ENCODE data around the gene DLGAP3.

The DLGAP3 gene

GRCh38 chr1:34907487-34908090 lies 21.9 kb downstream of the DLGAP3 start:
- H3K4me3 ChIP-seq (ENCODE audit: low read depth, low read length): no peak overlapping the region
- DNase-seq (ENCODE audit: low read depth): no peak

- no peak overlapping the region for H3K4me3 ChIP-seq (ENCODE audit: low read depth, low read length)
- DNase-seq (ENCODE audit: low read depth): no peak
Measured at GRCh38 chr1:34906756-34907155, 22.7 kb downstream of the DLGAP3 start.

GRCh38 chr1:34906222-34906621 lies 23.2 kb downstream of the DLGAP3 start:
- DNase-seq (ENCODE audit: low read depth): no peak
- H3K4me3 ChIP-seq (ENCODE audit: low read depth, low read length): no peak overlapping the region

- no peak for DNase-seq (ENCODE audit: low read depth)
- no peak overlapping the region for H3K4me3 ChIP-seq (ENCODE audit: low read depth, low read length)
Measured at GRCh38 chr1:34905098-34905459, 24.4 kb downstream of the DLGAP3 start.

- H3K4me3 ChIP-seq (ENCODE audit: low read depth, low read length): no peak overlapping the region
- no peak for DNase-seq (ENCODE audit: low read depth)
Measured at GRCh38 chr1:34904236-34905097, 25.0 kb downstream of the DLGAP3 start.

- no peak for DNase-seq (ENCODE audit: low read depth)
- no peak overlapping the region for H3K4me3 ChIP-seq (ENCODE audit: low read depth, low read length)
Measured at GRCh38 chr1:34901919-34902318, 27.5 kb downstream of the DLGAP3 start.

GRCh38 chr1:34900775-34901502 lies 28.5 kb downstream of the DLGAP3 start:
- no peak for DNase-seq (ENCODE audit: low read depth)
- no peak overlapping the region for H3K4me3 ChIP-seq (ENCODE audit: low read depth, low read length)

GRCh38 chr1:34899906-34900305 lies 29.5 kb downstream of the DLGAP3 start:
- no peak for DNase-seq (ENCODE audit: low read depth)
- no peak overlapping the region for H3K4me3 ChIP-seq (ENCODE audit: low read depth, low read length)

GRCh38 chr1:34899471-34899870 lies 30.0 kb downstream of the DLGAP3 start:
- no peak overlapping the region for H3K4me3 ChIP-seq (ENCODE audit: low read depth, low read length)
- no peak for DNase-seq (ENCODE audit: low read depth)

- DNase-seq (ENCODE audit: low read depth): no peak
- no peak overlapping the region for H3K4me3 ChIP-seq (ENCODE audit: low read depth, low read length)
Measured at GRCh38 chr1:34898330-34898761, 31.1 kb downstream of the DLGAP3 start.

- no peak for DNase-seq (ENCODE audit: low read depth)
Measured at GRCh38 chr1:34896612-34897011, 32.8 kb downstream of the DLGAP3 start.

GRCh38 chr1:34889705-34890104 lies 39.7 kb downstream of the DLGAP3 start:
- H3K4me3 ChIP-seq (ENCODE audit: low read depth, low read length): no peak overlapping the region
- no peak for DNase-seq (ENCODE audit: low read depth)

More at GRCh38 chr1:34896612-34897011, 32.8 kb downstream of the DLGAP3 start:
- no peak overlapping the region for H3K4me3 ChIP-seq (ENCODE audit: low read depth, low read length)

GRCh38 chr1:34887593-34887992 lies 41.9 kb downstream of the DLGAP3 start:
- H3K4me3 ChIP-seq (ENCODE audit: low read depth, low read length): no peak overlapping the region
- no peak for DNase-seq (ENCODE audit: low read depth)

- no peak for DNase-seq (ENCODE audit: low read depth)
- peak overlapping the region; percentile 39 for H3K4me3 ChIP-seq (ENCODE audit: low read depth, low read length)
Measured at GRCh38 chr1:34885405-34886247, 43.8 kb downstream of the DLGAP3 start.

GRCh38 chr1:34884961-34885360 lies 44.5 kb downstream of the DLGAP3 start:
- no peak for DNase-seq (ENCODE audit: low read depth)
- H3K4me3 ChIP-seq (ENCODE audit: low read depth, low read length): no peak overlapping the region

GRCh38 chr1:34884536-34884935 lies 44.9 kb downstream of the DLGAP3 start:
- no peak overlapping the region for H3K4me3 ChIP-seq (ENCODE audit: low read depth, low read length)
- no peak for DNase-seq (ENCODE audit: low read depth)

- H3K4me3 ChIP-seq (ENCODE audit: low read depth, low read length): no peak overlapping the region
- no peak for DNase-seq (ENCODE audit: low read depth)
Measured at GRCh38 chr1:34879230-34879629, 50.2 kb downstream of the DLGAP3 start.

GRCh38 chr1:34876406-34876805 lies 53.0 kb downstream of the DLGAP3 start:
- H3K4me3 ChIP-seq (ENCODE audit: low read depth, low read length): no peak overlapping the region
- DNase-seq (ENCODE audit: low read depth): no peak

- DNase-seq (ENCODE audit: low read depth): no peak
Measured at GRCh38 chr1:34874296-34874952, 55.0 kb downstream of the DLGAP3 start.

More at GRCh38 chr1:34874296-34874952, 55.0 kb downstream of the DLGAP3 start:
- H3K4me3 ChIP-seq (ENCODE audit: low read depth, low read length): no peak overlapping the region

Data from skeletal muscle cell (primary cell).